ENCODE measurements around the gene HMGN1. TPM values are rescaled to one million over a fixed set of nuclear protein-coding genes. Genes with fewer than 3 reads are reported as not detected.

The HMGN1 gene
- total RNA-seq, 2 donors from 2014 or later: 526 to 626 TPM

- H3K9me3 Mint-ChIP-seq: peaks cover 2% of the 10 kb centered on the region
- Histone ChIP-seq H3K36me3 (ENCODE audit: control insufficient read depth, insufficient read depth, low read length) (peaks cover 49% of the 10 kb centered on the region), H3K9me3 (ENCODE audit: control insufficient read depth, low read length) (no peaks in the 10 kb centered on the region), H3K4me1 (ENCODE audit: control insufficient read depth, insufficient read depth, low read length) (peaks cover 2% of the 10 kb centered on the region), H3K4me3 (ENCODE audit: low read length) (peak overlapping the region; percentile 96), H3K27me3 (ENCODE audit: control insufficient read depth, insufficient read depth, low read length, poor library complexity, severe bottlenecking) (no peaks in the 10 kb centered on the region), H3K9ac (ENCODE audit: extremely low read depth, low read length, poor library complexity, severe bottlenecking) (peak overlapping the region; percentile 98), H3K27ac (ENCODE audit: low read depth, low read length) (peak overlapping the region; percentile 97)
- H3K4me3 Mint-ChIP-seq: peak overlapping the region; percentile 92
- peaks cover 25% of the 10 kb centered on the region for H3K4me1 Mint-ChIP-seq
- peaks cover 1% of the 10 kb centered on the region for H3K27me3 Mint-ChIP-seq (ENCODE audit: insufficient read depth)
- DNase-seq: no peak
- WGBS, 2 experiments (ENCODE audit: insufficient coverage in 1 of 2, insufficient read length in 1 of 2): 0 to 1% methylated on average over 7 to 9 of the region's 11 CpGs
- peaks cover 41% of the 10 kb centered on the region for H3K36me3 Mint-ChIP-seq (ENCODE audit: low read depth)
- H3K27ac Mint-ChIP-seq: peak overlapping the region; percentile 96
- TF ChIP-seq, protein P1, sequence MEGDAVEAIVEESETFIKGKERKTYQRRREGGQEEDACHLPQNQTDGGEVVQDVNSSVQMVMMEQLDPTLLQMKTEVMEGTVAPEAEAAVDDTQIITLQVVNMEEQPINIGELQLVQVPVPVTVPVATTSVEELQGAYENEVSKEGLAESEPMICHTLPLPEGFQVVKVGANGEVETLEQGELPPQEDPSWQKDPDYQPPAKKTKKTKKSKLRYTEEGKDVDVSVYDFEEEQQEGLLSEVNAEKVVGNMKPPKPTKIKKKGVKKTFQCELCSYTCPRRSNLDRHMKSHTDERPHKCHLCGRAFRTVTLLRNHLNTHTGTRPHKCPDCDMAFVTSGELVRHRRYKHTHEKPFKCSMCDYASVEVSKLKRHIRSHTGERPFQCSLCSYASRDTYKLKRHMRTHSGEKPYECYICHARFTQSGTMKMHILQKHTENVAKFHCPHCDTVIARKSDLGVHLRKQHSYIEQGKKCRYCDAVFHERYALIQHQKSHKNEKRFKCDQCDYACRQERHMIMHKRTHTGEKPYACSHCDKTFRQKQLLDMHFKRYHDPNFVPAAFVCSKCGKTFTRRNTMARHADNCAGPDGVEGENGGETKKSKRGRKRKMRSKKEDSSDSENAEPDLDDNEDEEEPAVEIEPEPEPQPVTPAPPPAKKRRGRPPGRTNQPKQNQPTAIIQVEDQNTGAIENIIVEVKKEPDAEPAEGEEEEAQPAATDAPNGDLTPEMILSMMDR (conservative IDR thresholded peaks at IDR 0.05): no peak
These were observed 891 bp downstream of the HMGN1 start for GRCh38 chr21:39348040-39348354.

DNA sequence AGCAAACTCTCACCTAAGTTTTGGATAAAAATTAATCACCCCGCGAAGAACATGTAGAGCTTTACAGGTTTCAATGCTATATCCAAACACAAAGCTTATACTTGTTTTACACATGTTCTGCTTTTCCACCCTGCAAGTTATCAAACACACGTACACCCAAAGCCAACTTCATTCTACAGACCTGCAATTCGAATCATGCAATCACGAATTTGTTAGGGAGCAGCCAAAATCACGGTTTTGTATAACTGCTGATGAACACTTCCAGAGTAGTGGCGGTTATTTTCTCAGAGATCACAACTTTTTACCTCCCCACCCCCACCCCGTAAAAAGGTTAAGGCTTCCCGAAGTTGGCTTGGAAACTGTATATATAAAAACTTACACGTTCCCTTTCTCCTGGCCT is 1.4 kb downstream of the HMGN1 start:
- no peaks in the 10 kb centered on the region for H3K27me3 Mint-ChIP-seq (ENCODE audit: insufficient read depth)
- TF ChIP-seq, protein P1 (conservative IDR thresholded peaks at IDR 0.05): no peak
- H3K4me1 ChIP-seq (ENCODE audit: control insufficient read depth, insufficient read depth, low read length): peaks cover 2% of the 10 kb centered on the region
- H3K4me3 Mint-ChIP-seq: peak overlapping the region; percentile 92
- peak overlapping the region; percentile 98 for H3K9ac ChIP-seq (ENCODE audit: extremely low read depth, low read length, poor library complexity, severe bottlenecking)
- peak overlapping the region; percentile 96 for H3K27ac Mint-ChIP-seq
- H3K9me3 Mint-ChIP-seq: no peaks in the 10 kb centered on the region
- peaks cover 51% of the 10 kb centered on the region for H3K36me3 ChIP-seq (ENCODE audit: control insufficient read depth, insufficient read depth, low read length)
- H3K27me3 ChIP-seq (ENCODE audit: control insufficient read depth, insufficient read depth, low read length, poor library complexity, severe bottlenecking): no peaks in the 10 kb centered on the region
- peaks cover 45% of the 10 kb centered on the region for H3K36me3 Mint-ChIP-seq (ENCODE audit: low read depth)
- no peaks in the 10 kb centered on the region for H3K9me3 ChIP-seq (ENCODE audit: control insufficient read depth, low read length)
- 3 to 5% methylated on average over 6 to 10 of the region's 10 CpGs for WGBS, 2 experiments (ENCODE audit: insufficient coverage in 1 of 2, insufficient read length in 1 of 2)
- peak overlapping the region; percentile 96 for H3K4me3 ChIP-seq (ENCODE audit: low read length)
- H3K27ac ChIP-seq (ENCODE audit: low read depth, low read length): peak overlapping the region; percentile 97
- peaks cover 25% of the 10 kb centered on the region for H3K4me1 Mint-ChIP-seq
- no peak for DNase-seq

DNA sequence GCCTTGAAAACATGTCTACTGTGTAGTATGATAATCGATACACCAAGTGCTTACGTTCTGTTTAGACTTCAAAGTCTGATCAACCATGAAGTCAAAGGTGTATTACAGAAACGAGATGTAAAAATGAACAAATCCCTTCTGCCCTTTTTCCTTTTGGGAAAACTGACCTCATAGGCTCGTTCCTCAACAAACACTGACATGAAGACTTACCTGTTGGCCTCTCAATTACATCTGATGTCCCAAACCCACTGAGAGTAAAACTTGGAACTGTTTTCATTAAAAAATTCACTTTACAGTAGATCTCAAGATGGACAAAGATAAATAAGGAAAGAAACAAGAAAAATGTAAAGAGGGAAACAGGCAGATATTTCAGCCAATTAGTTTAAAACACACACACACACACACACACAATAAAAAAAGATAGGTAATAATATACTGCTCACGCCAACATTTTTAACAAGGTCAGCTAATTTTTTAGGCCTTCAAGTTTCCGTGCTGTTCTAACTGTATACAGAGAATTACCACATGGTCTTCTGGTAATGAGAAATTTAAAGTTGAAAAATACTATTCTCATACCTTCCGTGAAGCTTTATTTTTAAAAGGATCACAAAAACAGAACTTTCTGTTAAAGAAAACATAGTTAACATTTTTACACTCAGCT is 2.1 kb downstream of the HMGN1 start:
- peak overlapping the region; percentile 98 for H3K9ac ChIP-seq (ENCODE audit: extremely low read depth, low read length, poor library complexity, severe bottlenecking)
- H3K27me3 ChIP-seq (ENCODE audit: control insufficient read depth, insufficient read depth, low read length, poor library complexity, severe bottlenecking): no peaks in the 10 kb centered on the region
- H3K4me1 ChIP-seq (ENCODE audit: control insufficient read depth, insufficient read depth, low read length): peaks cover 2% of the 10 kb centered on the region
- H3K27ac ChIP-seq (ENCODE audit: low read depth, low read length): no peak overlapping the region
- no peak for DNase-seq
- no peaks in the 10 kb centered on the region for H3K9me3 ChIP-seq (ENCODE audit: control insufficient read depth, low read length)
- Mint-ChIP-seq H3K27ac (peak overlapping the region; percentile 44), H3K4me1 (peaks cover 25% of the 10 kb centered on the region), H3K27me3 (ENCODE audit: insufficient read depth) (no peaks in the 10 kb centered on the region), H3K36me3 (ENCODE audit: low read depth) (peaks cover 52% of the 10 kb centered on the region), H3K9me3 (no peaks in the 10 kb centered on the region), H3K4me3 (peak overlapping the region; percentile 92)
- WGBS, 2 experiments (ENCODE audit: insufficient coverage in 1 of 2, insufficient read length in 1 of 2): 70 to 85% methylated on average over 5 to 6 of the region's 7 CpGs
- TF ChIP-seq, protein P1 (conservative IDR thresholded peaks at IDR 0.05): no peak
- H3K36me3 ChIP-seq (ENCODE audit: control insufficient read depth, insufficient read depth, low read length): peaks cover 56% of the 10 kb centered on the region
- H3K4me3 ChIP-seq (ENCODE audit: low read length): peak overlapping the region; percentile 96
